Brain microvascular endothelial cell (primary cell): Measurements from ENCODE around the gene SLC38A6.

Experiments
- DNase-seq: peaks from one replicate; pipeline ENCODE4 v3.0.0-alpha.2; 2020
- H3K27ac ChIP-seq: fragments of 250-450 bp; sonication (Bioruptor Pico); 2 replicates; pipeline ENCODE4 v1.5.1; 2020; ENCODE audit warnings: mild to moderate bottlenecking, moderate library complexity
- H3K27me3 ChIP-seq: fragments of 250-450 bp; sonication (Bioruptor Pico); replicated peaks from 2 replicates; pipeline ENCODE4 v1.5.1; 2020; ENCODE audit warnings: mild to moderate bottlenecking
- H3K36me3 ChIP-seq: fragments of 250-450 bp; sonication (Bioruptor Pico); replicated peaks from 2 replicates; pipeline ENCODE4 v1.5.1; 2020; ENCODE audit warnings: mild to moderate bottlenecking
- H3K4me3 ChIP-seq: 2 replicates; pipeline ENCODE4 v1.5.1; 2011; ENCODE audit warnings: low read depth, mild to moderate bottlenecking, control low read depth, low read length, moderate library complexity
- in situ Hi-C: cut with HindIII; loops from 2 replicates; pipeline ENCODE4 v1.10.0; 2017; ENCODE audit warnings: low sequenced_read_pairs, low pct_ligation_motif_present
- TF ChIP-seq, protein P1 (sequence below): IDR thresholded peaks from 2 replicates; pipeline ENCODE4 v1.5.1; 2011; ENCODE audit warnings: low read depth, mild to moderate bottlenecking, moderate library complexity, low read length, control low read depth, inconsistent platforms; ENCODE audit errors: missing control alignments

Gene SLC38A6

GRCh38 chr14:60981633-60982455, 799 bp downstream of the SLC38A6 start:
- peak; percentile 74 for DNase-seq
- Histone ChIP-seq H3K27ac (peak overlapping the region; percentile 97), H3K36me3 (no peaks in the 10 kb centered on the region), H3K27me3 (no peaks in the 10 kb centered on the region), H3K4me3 (peak overlapping the region; percentile 89)
- in situ Hi-C loops: no loop called here
- TF ChIP-seq, protein P1, sequence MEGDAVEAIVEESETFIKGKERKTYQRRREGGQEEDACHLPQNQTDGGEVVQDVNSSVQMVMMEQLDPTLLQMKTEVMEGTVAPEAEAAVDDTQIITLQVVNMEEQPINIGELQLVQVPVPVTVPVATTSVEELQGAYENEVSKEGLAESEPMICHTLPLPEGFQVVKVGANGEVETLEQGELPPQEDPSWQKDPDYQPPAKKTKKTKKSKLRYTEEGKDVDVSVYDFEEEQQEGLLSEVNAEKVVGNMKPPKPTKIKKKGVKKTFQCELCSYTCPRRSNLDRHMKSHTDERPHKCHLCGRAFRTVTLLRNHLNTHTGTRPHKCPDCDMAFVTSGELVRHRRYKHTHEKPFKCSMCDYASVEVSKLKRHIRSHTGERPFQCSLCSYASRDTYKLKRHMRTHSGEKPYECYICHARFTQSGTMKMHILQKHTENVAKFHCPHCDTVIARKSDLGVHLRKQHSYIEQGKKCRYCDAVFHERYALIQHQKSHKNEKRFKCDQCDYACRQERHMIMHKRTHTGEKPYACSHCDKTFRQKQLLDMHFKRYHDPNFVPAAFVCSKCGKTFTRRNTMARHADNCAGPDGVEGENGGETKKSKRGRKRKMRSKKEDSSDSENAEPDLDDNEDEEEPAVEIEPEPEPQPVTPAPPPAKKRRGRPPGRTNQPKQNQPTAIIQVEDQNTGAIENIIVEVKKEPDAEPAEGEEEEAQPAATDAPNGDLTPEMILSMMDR: no peak

DNA sequence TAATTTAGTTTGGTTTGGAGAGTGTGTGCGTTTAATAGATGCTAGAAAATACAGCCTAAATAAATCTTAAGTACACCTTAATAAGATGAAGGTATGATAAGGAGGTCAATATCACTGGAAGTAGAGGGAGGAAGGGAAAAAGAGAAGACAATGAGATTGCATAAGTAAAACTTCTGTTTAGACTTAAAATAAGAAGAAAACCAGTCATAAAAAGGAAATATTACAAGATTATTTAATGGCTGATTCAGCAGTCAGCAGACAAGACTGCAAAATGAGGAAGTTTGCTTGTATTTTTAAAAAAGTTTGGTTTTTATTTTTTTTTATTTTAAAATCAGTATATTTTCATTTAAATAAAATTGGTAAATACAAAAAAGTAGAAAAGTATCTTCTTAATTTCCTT, 3.2 kb downstream of the SLC38A6 start:
- Histone ChIP-seq H3K27me3 (no peaks in the 10 kb centered on the region), H3K36me3 (peaks cover 10% of the 10 kb centered on the region), H3K27ac (no peak overlapping the region), H3K4me3 (no peak overlapping the region)
- TF ChIP-seq, protein P1: no peak
- no peak for DNase-seq
- in situ Hi-C loops: no loop called here

DNA sequence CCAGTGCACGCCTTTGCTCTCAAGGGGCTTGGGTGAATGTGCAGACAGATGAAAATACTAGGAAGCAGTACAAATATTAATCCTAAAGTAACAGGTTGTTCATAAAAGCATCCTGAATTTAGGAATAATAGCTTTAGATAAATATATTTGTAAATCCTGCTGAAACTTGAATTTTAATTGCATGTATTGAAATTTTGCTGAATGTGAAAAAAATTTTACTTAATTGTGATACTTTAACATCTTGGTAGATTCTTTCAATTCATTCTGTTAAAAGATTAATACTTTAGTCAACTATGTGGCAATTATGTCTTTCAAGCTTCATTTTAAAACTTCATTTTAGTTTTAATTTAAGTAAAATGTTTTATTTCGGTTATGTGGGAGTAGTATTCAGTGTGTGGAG, 5.5 kb downstream of the SLC38A6 start:
- in situ Hi-C loops: no loop called here
- DNase-seq: no peak
- Histone ChIP-seq H3K27me3 (no peaks in the 10 kb centered on the region), H3K36me3 (peaks cover 23% of the 10 kb centered on the region), H3K27ac (no peak overlapping the region), H3K4me3 (no peak overlapping the region)
- TF ChIP-seq, protein P1: no peak

GRCh38 chr14:60989599-60989998, 8.6 kb downstream of the SLC38A6 start:
- H3K27me3 ChIP-seq: no peaks in the 10 kb centered on the region
- no peak overlapping the region for H3K27ac ChIP-seq
- H3K4me3 ChIP-seq: no peak overlapping the region
- no peak for DNase-seq
- TF ChIP-seq, protein P1: no peak
- H3K36me3 ChIP-seq: peaks cover 40% of the 10 kb centered on the region
- in situ Hi-C loops: no loop called here

DNA sequence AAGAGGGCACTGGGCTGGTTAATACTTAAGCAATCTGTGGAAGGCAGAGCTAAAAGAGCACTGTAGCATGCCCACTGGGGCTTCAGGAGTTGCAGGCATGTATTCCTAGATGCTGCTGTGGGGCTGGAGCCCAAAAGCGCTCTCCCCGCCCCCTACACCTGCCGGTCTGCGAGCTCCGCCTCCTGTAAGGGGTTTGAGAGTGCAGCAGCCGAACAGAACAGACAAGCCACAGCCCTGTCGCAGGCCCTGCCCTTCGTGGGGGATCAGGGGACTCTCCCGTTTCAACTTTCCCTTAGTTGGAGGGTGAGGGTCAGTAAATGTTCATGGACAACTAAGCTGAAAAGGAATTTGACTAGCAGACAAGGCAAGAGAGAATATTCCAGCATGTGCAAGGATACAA, 17.6 kb downstream of the SLC38A6 start:
- H3K27me3 ChIP-seq: no peaks in the 10 kb centered on the region
- in situ Hi-C loops: no loop called here
- TF ChIP-seq, protein P1: no peak
- H3K4me3 ChIP-seq: no peak overlapping the region
- peaks cover 5% of the 10 kb centered on the region for H3K36me3 ChIP-seq
- DNase-seq: no peak
- no peak overlapping the region for H3K27ac ChIP-seq

DNA sequence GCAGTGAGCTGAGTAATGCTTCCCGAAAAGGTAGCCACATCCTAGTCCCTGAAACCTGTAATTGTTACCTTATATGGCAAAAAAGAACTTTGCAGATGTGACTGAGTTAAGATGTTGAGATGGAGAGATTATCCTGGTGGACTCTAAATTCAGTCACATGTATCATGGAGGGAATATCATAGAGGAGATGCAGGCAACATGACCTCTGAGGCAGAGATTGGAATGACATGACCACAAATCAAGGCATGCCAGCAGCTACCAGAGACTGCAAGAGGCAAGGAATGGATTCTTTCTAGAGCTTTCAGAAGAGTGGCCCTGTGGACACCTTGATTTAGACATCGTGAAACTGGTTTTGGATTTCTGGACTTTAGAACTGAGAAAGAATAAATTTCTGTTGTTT, 18.5 kb downstream of the SLC38A6 start:
- peaks cover 2% of the 10 kb centered on the region for H3K36me3 ChIP-seq
- H3K4me3 ChIP-seq: no peak overlapping the region
- H3K27me3 ChIP-seq: no peaks in the 10 kb centered on the region
- H3K27ac ChIP-seq: no peak overlapping the region
- TF ChIP-seq, protein P1: no peak
- no peak for DNase-seq
- in situ Hi-C loops: no loop called here
